Mucosa of descending colon (tissue), 3 donors: ENCODE data around the gene AMBP. TPM values are rescaled to one million over a fixed set of nuclear protein-coding genes. Genes with fewer than 3 reads are reported as not detected.

Source experiments
- ATAC-seq: fragments of 200-7000 bp; cut with Tn5 transposase; one replicate; pipeline ENCODE4 v1.9.1; 2020; ENCODE audit warnings: mild to moderate bottlenecking, moderate library complexity
- DNase-seq, 3 donors: peaks; one replicate each; pipeline ENCODE4 v3.0.0-alpha.2; 2020
- H3K36me3 ChIP-seq: fragments of 200-600 bp; one replicate; pipeline ENCODE4 v1.8.0; 2021; ENCODE audit warnings: low read depth, mild to moderate bottlenecking
- H3K4me1 ChIP-seq: fragments of 200-600 bp; one replicate; pipeline ENCODE4 v1.8.0; 2021; ENCODE audit warnings: low read depth, mild to moderate bottlenecking
- H3K4me3 ChIP-seq: fragments of 200-600 bp; one replicate; pipeline ENCODE4 v1.8.0; 2021; ENCODE audit warnings: mild to moderate bottlenecking
- H3K9me3 ChIP-seq: fragments of 200-600 bp; one replicate; pipeline ENCODE4 v1.8.0; 2021; ENCODE audit warnings: mild to moderate bottlenecking
- CTCF ChIP-seq: fragments of 200-600 bp; IDR thresholded peaks from one replicate; pipeline ENCODE4 v1.8.0; 2022; ENCODE audit warnings: antibody characterized with exemption, mild to moderate bottlenecking
- intact Hi-C, 2 donors: fragments of 100-400 bp; cut with DNase I in 1 of 2; cut with micrococcal nuclease in 1 of 2; formaldehyde crosslinking; loops; one replicate each; pipeline versions ENCODE4 v1.11.0 to v1.11.1; 2022; cut with DNase I, micrococcal nuclease
- total RNA-seq, 3 donors: library from RNA; stranded (reverse); fragmentation: NEBNext Ultra II Directional in 2 of 3; extraction: Animal tissue kit (Norgen Biotek cat#: 25700) in 2 of 3; gene quantifications; one replicate each; pipeline versions ENCODE4 v1.2.1 to v1.2.4, GENCODE V29; 2021 to 2023
- donor health status: DM: no; HTN: no; CAD: no; lungs with moderate emphysema.
- donor health status: DM: no; HTN: no; CAD: no.
- donor health status: DM: no; HTN: yes; CAD: no.

AMBP gene
- total RNA-seq, 3 donors from 2014 or later: 0.63 to 0.81 TPM; not detected in 1

DNA sequence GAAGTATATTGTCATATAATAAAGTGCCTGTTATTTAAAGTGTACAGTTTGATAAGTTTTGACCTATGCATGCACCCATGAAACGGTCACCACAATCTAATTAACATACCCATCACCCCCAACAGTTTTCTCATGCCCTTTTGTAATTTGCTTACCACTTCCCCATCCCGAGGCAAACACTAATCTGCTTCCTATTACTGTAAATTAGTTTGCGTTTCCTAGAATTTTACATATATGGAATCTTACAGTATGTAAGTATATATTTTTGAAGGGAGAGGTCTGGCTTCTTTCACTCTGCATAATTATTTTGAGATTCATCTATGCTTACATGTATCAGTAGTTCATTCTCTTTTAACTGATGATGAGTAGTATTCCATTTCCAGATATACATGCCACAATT is 56.5 kb downstream of the AMBP start:
- Histone ChIP-seq H3K36me3 (no peaks in the 10 kb centered on the region), H3K9me3 (peaks cover 14% of the 10 kb centered on the region), H3K4me1 (no peaks in the 10 kb centered on the region), H3K4me3 (no peak overlapping the region)
- TF ChIP-seq CTCF: no peak
- intact Hi-C loops: no loop called here
- no peak for ATAC-seq
- no peak for DNase-seq

- Histone ChIP-seq H3K4me3 (no peak overlapping the region), H3K36me3 (no peaks in the 10 kb centered on the region), H3K4me1 (no peaks in the 10 kb centered on the region), H3K9me3 (peaks cover 4% of the 10 kb centered on the region)
- intact Hi-C loops: no loop called here
- TF ChIP-seq CTCF: no peak
- ATAC-seq (no peak), DNase-seq (no peak)
Measured at GRCh38 chr9:114017741-114018715, 60.1 kb downstream of the AMBP start.

GRCh38 chr9:114016629-114017423 is 61.3 kb downstream of the AMBP start:
- Histone ChIP-seq H3K36me3 (no peaks in the 10 kb centered on the region), H3K4me3 (no peak overlapping the region), H3K4me1 (no peaks in the 10 kb centered on the region), H3K9me3 (no peaks in the 10 kb centered on the region)
- DNase-seq: no peak
- ATAC-seq: no peak
- TF ChIP-seq CTCF: no peak
- intact Hi-C loops: no loop called here

DNA sequence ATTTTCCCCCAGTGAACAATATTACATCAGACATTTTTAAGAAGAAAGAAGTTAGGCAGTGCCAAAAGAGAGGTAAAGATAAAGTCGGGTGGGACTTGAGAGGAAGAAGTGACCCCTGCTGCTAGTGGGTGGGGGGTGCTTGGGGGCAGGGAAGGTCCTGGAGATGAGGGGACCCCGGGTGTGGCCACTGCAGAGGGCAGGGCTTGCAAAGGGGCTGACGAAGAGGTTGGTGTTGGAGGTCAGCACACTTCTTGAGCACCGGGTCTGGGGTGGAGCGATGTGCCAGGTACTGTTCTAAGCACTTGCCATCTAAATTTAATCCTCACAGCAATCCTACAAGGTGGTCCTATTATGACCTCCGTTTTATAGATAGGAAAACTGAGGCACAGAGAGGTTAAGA is 62.0 kb downstream of the AMBP start:
- DNase-seq: no peak
- ATAC-seq: no peak
- TF ChIP-seq CTCF: no peak
- H3K36me3 ChIP-seq: no peaks in the 10 kb centered on the region
- no peaks in the 10 kb centered on the region for H3K4me1 ChIP-seq
- intact Hi-C loops: no loop called here
- H3K4me3 ChIP-seq: no peak overlapping the region
- H3K9me3 ChIP-seq: no peaks in the 10 kb centered on the region

DNA sequence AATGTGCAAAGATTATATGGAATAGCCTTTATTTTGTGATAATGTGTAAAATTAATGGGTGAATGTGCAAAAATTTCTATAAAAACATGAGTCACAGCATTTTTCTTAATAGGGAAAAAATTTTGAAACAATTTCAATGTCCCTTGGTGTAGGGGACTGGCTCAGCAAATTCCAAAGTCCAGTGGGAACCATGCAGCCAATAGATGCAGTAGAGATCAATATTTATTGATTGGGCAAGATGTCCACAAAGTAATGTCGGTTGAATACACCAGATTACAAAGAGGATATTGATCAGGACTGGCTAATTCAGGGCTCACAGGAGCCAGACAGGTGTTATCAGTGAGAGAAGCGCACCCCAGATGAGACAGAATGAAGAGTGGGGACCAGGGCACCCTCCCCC is 62.5 kb downstream of the AMBP start:
- Histone ChIP-seq H3K9me3 (no peaks in the 10 kb centered on the region), H3K4me1 (no peaks in the 10 kb centered on the region), H3K4me3 (no peak overlapping the region), H3K36me3 (no peaks in the 10 kb centered on the region)
- ATAC-seq (no peak), DNase-seq (no peak)
- TF ChIP-seq CTCF: no peak
- intact Hi-C loops: no loop called here
